Activated CD4-positive, alpha-beta T cell treated with anti-CD3 and anti-CD28 coated beads, Interleukin-2, amount 10 ng/mL, durations not matched to agents 7 days and 5 days (primary cell): ENCODE measurements around the gene MYO1B. TPM values are rescaled to one million over a fixed set of nuclear protein-coding genes. Genes with fewer than 3 reads are reported as not detected.

Source experiments
- CTCF ChIA-PET: fragments of 350-600 bp; sonication (Branson Sonifier 250); formaldehyde crosslinking; loops from one replicate; lab custom pipeline; 2021; ENCODE audit warnings: antibody characterized with exemption; lab: Charles Lee
- POLR2A ChIA-PET: fragments of 350-600 bp; sonication (Branson Sonifier 250); formaldehyde crosslinking; loops from one replicate; lab custom pipeline; 2021; ENCODE audit warnings: antibody characterized with exemption; lab: Charles Lee
- DNase-seq: peaks from one replicate; pipeline ENCODE4 v3.0.0-alpha.2; 2020
- H3K27ac Mint-ChIP-seq: one replicate; pipeline ENCODE4 v1.8.0; 2021; ENCODE audit warnings: mild to moderate bottlenecking, moderate library complexity, mixed read lengths
- H3K27me3 Mint-ChIP-seq: one replicate; pipeline ENCODE4 v1.8.0; 2021; ENCODE audit warnings: mixed read lengths
- H3K36me3 Mint-ChIP-seq: one replicate; pipeline ENCODE4 v1.8.0; 2021; ENCODE audit warnings: low read depth, mixed read lengths
- H3K4me1 Mint-ChIP-seq: one replicate; pipeline ENCODE4 v1.8.0; 2021; ENCODE audit warnings: mixed read lengths
- H3K4me3 Mint-ChIP-seq: one replicate; pipeline ENCODE4 v1.8.0; 2021; ENCODE audit warnings: mild to moderate bottlenecking, moderate library complexity, mixed read lengths
- H3K9me3 Mint-ChIP-seq: one replicate; pipeline ENCODE4 v1.8.0; 2021; ENCODE audit warnings: mixed read lengths
- total RNA-seq, 2 experiments: library from RNA; stranded (reverse); gene quantifications; one replicate each; pipeline ENCODE4 v1.2.3, GENCODE V29; 2021

Gene MYO1B
- total RNA-seq, 2 experiments from 2014 or later = 0.74 to 0.98 TPM

- no peak overlapping the region for H3K27ac Mint-ChIP-seq
- H3K4me1 Mint-ChIP-seq = peaks cover 5% of the 10 kb centered on the region
- H3K9me3 Mint-ChIP-seq = no peaks in the 10 kb centered on the region
- no peak overlapping the region for H3K4me3 Mint-ChIP-seq
- POLR2A ChIA-PET = no interaction called here
- no peak for DNase-seq
- CTCF ChIA-PET = interaction anchor here (1.2 to 2.0 kb wide), 2 partner anchors 10 to 29 kb away, joined by 3 to 5 read pairs; no protein-coding TSS in a partner anchor
- peaks cover 2% of the 10 kb centered on the region for H3K36me3 Mint-ChIP-seq
- H3K27me3 Mint-ChIP-seq = peaks cover 21% of the 10 kb centered on the region
Observed at GRCh38 chr2:191250400-191250799, 5.2 kb downstream of the MYO1B start.

GRCh38 chr2:191250986-191251385, 5.8 kb downstream of the MYO1B start:
- CTCF ChIA-PET = interaction anchor here (1.1 to 2.0 kb wide), 4 partner anchors 9 to 86 kb away, joined by 3 to 5 read pairs (median 4); no protein-coding TSS in a partner anchor
- Mint-ChIP-seq H3K4me1 (peaks cover 5% of the 10 kb centered on the region), H3K9me3 (no peaks in the 10 kb centered on the region), H3K4me3 (no peak overlapping the region), H3K27ac (no peak overlapping the region), H3K36me3 (peaks cover 2% of the 10 kb centered on the region), H3K27me3 (peaks cover 21% of the 10 kb centered on the region)
- POLR2A ChIA-PET = no interaction called here
- no peak for DNase-seq

- H3K4me1 Mint-ChIP-seq = no peaks in the 10 kb centered on the region
- H3K4me3 Mint-ChIP-seq = no peak overlapping the region
- CTCF ChIA-PET = interaction anchor here (1.9 kb wide), 1 partner anchor 88 kb away, joined by 4 read pairs; no protein-coding TSS in a partner anchor
- peaks cover 6% of the 10 kb centered on the region for H3K27me3 Mint-ChIP-seq
- H3K9me3 Mint-ChIP-seq = no peaks in the 10 kb centered on the region
- no peak overlapping the region for H3K27ac Mint-ChIP-seq
- DNase-seq = no peak
- no peaks in the 10 kb centered on the region for H3K36me3 Mint-ChIP-seq
- POLR2A ChIA-PET = no interaction called here
Observed at GRCh38 chr2:191252699-191253098, 7.5 kb downstream of the MYO1B start.

GRCh38 chr2:191253476-191253875, 8.3 kb downstream of the MYO1B start:
- Mint-ChIP-seq H3K36me3 (no peaks in the 10 kb centered on the region), H3K27me3 (peaks cover 3% of the 10 kb centered on the region), H3K4me3 (no peak overlapping the region), H3K27ac (no peak overlapping the region), H3K4me1 (no peaks in the 10 kb centered on the region), H3K9me3 (no peaks in the 10 kb centered on the region)
- DNase-seq = no peak
- ChIA-PET POLR2A (no interaction called here), CTCF (no interaction called here)

- POLR2A ChIA-PET = interaction anchor here (0.6 kb wide), 1 partner anchor 373 kb away, joined by 3 read pairs; no protein-coding TSS in a partner anchor
- H3K9me3 Mint-ChIP-seq = no peaks in the 10 kb centered on the region
Observed at GRCh38 chr2:191255271-191255670, 10.1 kb downstream of the MYO1B start.

GRCh38 chr2:191255756-191256312, 10.6 kb downstream of the MYO1B start:
- Mint-ChIP-seq H3K36me3 (no peaks in the 10 kb centered on the region), H3K4me1 (no peaks in the 10 kb centered on the region), H3K9me3 (no peaks in the 10 kb centered on the region), H3K27ac (no peak overlapping the region), H3K4me3 (no peak overlapping the region), H3K27me3 (peaks cover 3% of the 10 kb centered on the region)
- no peak for DNase-seq
- CTCF ChIA-PET = interaction anchor here (0.5 to 1.4 kb wide), 3 partner anchors 10 to 1047 kb away, joined by 3 read pairs; no protein-coding TSS in a partner anchor
- POLR2A ChIA-PET = interaction anchor here (0.5 to 0.6 kb wide), 2 partner anchors 13 to 374 kb away, joined by 3 read pairs; no protein-coding TSS in a partner anchor

More at GRCh38 chr2:191255271-191255670, 10.1 kb downstream of the MYO1B start:
- CTCF ChIA-PET = interaction anchor here (1.4 kb wide), 1 partner anchor 90 kb away, joined by 3 read pairs; no protein-coding TSS in a partner anchor
- no peaks in the 10 kb centered on the region for H3K36me3 Mint-ChIP-seq
- H3K4me1 Mint-ChIP-seq = no peaks in the 10 kb centered on the region
- DNase-seq = no peak
- H3K4me3 Mint-ChIP-seq = no peak overlapping the region
- peaks cover 3% of the 10 kb centered on the region for H3K27me3 Mint-ChIP-seq
- H3K27ac Mint-ChIP-seq = no peak overlapping the region

GRCh38 chr2:191257934-191258333, 12.7 kb downstream of the MYO1B start:
- no peak overlapping the region for H3K27ac Mint-ChIP-seq
- H3K9me3 Mint-ChIP-seq = no peaks in the 10 kb centered on the region
- POLR2A ChIA-PET = no interaction called here
- no peaks in the 10 kb centered on the region for H3K27me3 Mint-ChIP-seq
- no peak overlapping the region for H3K4me3 Mint-ChIP-seq
- no peaks in the 10 kb centered on the region for H3K4me1 Mint-ChIP-seq
- H3K36me3 Mint-ChIP-seq = no peaks in the 10 kb centered on the region
- DNase-seq = no peak
- CTCF ChIA-PET = interaction anchor here (0.6 kb wide), 1 partner anchor 105 kb away, joined by 4 read pairs; no protein-coding TSS in a partner anchor

- POLR2A ChIA-PET = no interaction called here
- Mint-ChIP-seq H3K36me3 (no peaks in the 10 kb centered on the region), H3K4me1 (no peaks in the 10 kb centered on the region), H3K27ac (no peak overlapping the region), H3K9me3 (no peaks in the 10 kb centered on the region), H3K27me3 (no peaks in the 10 kb centered on the region), H3K4me3 (no peak overlapping the region)
- CTCF ChIA-PET = interaction anchor here (0.5 to 1.4 kb wide), 3 partner anchors 13 to 116 kb away, joined by 3 read pairs; no protein-coding TSS in a partner anchor
- no peak for DNase-seq
Observed at GRCh38 chr2:191258996-191259395, 13.8 kb downstream of the MYO1B start.

- DNase-seq = no peak
- Mint-ChIP-seq H3K4me3 (no peak overlapping the region), H3K4me1 (no peaks in the 10 kb centered on the region), H3K36me3 (no peaks in the 10 kb centered on the region), H3K27ac (no peak overlapping the region), H3K9me3 (no peaks in the 10 kb centered on the region), H3K27me3 (no peaks in the 10 kb centered on the region)
- CTCF ChIA-PET = no interaction called here
- POLR2A ChIA-PET = no interaction called here
Observed at GRCh38 chr2:191262436-191262835, 17.2 kb downstream of the MYO1B start.

GRCh38 chr2:191263050-191263449, 17.8 kb downstream of the MYO1B start:
- H3K4me3 Mint-ChIP-seq = no peak overlapping the region
- H3K36me3 Mint-ChIP-seq = no peaks in the 10 kb centered on the region
- H3K4me1 Mint-ChIP-seq = no peaks in the 10 kb centered on the region
- H3K27me3 Mint-ChIP-seq = no peaks in the 10 kb centered on the region
- POLR2A ChIA-PET = no interaction called here
- no peak overlapping the region for H3K27ac Mint-ChIP-seq
- H3K9me3 Mint-ChIP-seq = no peaks in the 10 kb centered on the region
- CTCF ChIA-PET = no interaction called here
- DNase-seq = no peak

- H3K4me3 Mint-ChIP-seq = no peak overlapping the region
- DNase-seq = no peak
- CTCF ChIA-PET = interaction anchor here (0.6 to 1.1 kb wide), 7 partner anchors 30 to 558 kb away, joined by 3 to 7 read pairs (median 3); no protein-coding TSS in a partner anchor
- H3K9me3 Mint-ChIP-seq = no peaks in the 10 kb centered on the region
- no peak overlapping the region for H3K27ac Mint-ChIP-seq
- no peaks in the 10 kb centered on the region for H3K36me3 Mint-ChIP-seq
- POLR2A ChIA-PET = no interaction called here
- no peaks in the 10 kb centered on the region for H3K4me1 Mint-ChIP-seq
- H3K27me3 Mint-ChIP-seq = no peaks in the 10 kb centered on the region
Observed at GRCh38 chr2:191264647-191265081, 19.5 kb downstream of the MYO1B start.

- Mint-ChIP-seq H3K27ac (no peak overlapping the region), H3K36me3 (no peaks in the 10 kb centered on the region), H3K4me3 (no peak overlapping the region), H3K4me1 (no peaks in the 10 kb centered on the region), H3K9me3 (no peaks in the 10 kb centered on the region), H3K27me3 (no peaks in the 10 kb centered on the region)
- no peak for DNase-seq
- POLR2A ChIA-PET = no interaction called here
- CTCF ChIA-PET = interaction anchor here (0.6 to 1.5 kb wide), 4 partner anchors 31 to 559 kb away, joined by 3 to 4 read pairs (median 3); no protein-coding TSS in a partner anchor
Observed at GRCh38 chr2:191265311-191266170, 20.3 kb downstream of the MYO1B start.
